OCI-LY7 (cell line): ENCODE data around the gene ZNF582.

ENCODE experiments used
- EZH2phosphoT487 ChIP-seq: fragments of 200-600 bp; sonication (generic); IDR thresholded peaks from 2 replicates; pipeline ENCODE4 v1.6.1; 2018; ENCODE audit warnings: low read depth, borderline replicate concordance, mild to moderate bottlenecking, mixed run types, antibody characterized with exemption, low read length, moderate library complexity, mixed read lengths
- TF ChIP-seq, protein P1 (sequence below): fragments of 200-600 bp; sonication (generic); conservative IDR thresholded peaks from 2 replicates; pipeline ENCODE4 v1.5.1; 2014; ENCODE audit warnings: mild to moderate bottlenecking, antibody characterized with exemption, low read length, moderate library complexity, mixed read lengths

GRCh38 chr19:56423985-56424353, 30.6 kb upstream of the ZNF582 start:
- TF ChIP-seq, protein P1, sequence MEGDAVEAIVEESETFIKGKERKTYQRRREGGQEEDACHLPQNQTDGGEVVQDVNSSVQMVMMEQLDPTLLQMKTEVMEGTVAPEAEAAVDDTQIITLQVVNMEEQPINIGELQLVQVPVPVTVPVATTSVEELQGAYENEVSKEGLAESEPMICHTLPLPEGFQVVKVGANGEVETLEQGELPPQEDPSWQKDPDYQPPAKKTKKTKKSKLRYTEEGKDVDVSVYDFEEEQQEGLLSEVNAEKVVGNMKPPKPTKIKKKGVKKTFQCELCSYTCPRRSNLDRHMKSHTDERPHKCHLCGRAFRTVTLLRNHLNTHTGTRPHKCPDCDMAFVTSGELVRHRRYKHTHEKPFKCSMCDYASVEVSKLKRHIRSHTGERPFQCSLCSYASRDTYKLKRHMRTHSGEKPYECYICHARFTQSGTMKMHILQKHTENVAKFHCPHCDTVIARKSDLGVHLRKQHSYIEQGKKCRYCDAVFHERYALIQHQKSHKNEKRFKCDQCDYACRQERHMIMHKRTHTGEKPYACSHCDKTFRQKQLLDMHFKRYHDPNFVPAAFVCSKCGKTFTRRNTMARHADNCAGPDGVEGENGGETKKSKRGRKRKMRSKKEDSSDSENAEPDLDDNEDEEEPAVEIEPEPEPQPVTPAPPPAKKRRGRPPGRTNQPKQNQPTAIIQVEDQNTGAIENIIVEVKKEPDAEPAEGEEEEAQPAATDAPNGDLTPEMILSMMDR: no peak
- no peak for TF ChIP-seq EZH2phosphoT487
